Effector memory CD8-positive, alpha-beta T cell (primary cell): Measurements from ENCODE around the gene POPDC3.
"Not testable (repeated sequence)": the region's sequence is repeated elsewhere in the genome, so short reads cannot be mapped to it uniquely, and the experiment has no call there.

Experiments
- ATAC-seq: fragments of 150-1000 bp; cut with Tn5 transposase; replicated peaks from 2 replicates; pipeline ENCODE4 v1.10.0; 2021; ENCODE audit warnings: mild to moderate bottlenecking, moderate library complexity
- DNase-seq, 3 experiments: peaks; one replicate each; pipeline ENCODE4 v3.0.0; 2021
- H3K27ac Mint-ChIP-seq, 2 donors: one replicate each; pipeline ENCODE4 v1.8.0; 2022; ENCODE audit warnings: mild to moderate bottlenecking in 2 of 2, mixed read lengths in 2 of 2, moderate library complexity in 2 of 2
- H3K27me3 Mint-ChIP-seq, 2 donors: one replicate each; pipeline ENCODE4 v1.8.0; 2022; ENCODE audit warnings: mixed read lengths in 2 of 2
- H3K36me3 Mint-ChIP-seq: one replicate; pipeline ENCODE4 v1.8.0; 2022; ENCODE audit warnings: mild to moderate bottlenecking, moderate library complexity, mixed read lengths; ENCODE audit not compliant: insufficient read depth
- H3K4me1 Mint-ChIP-seq, 2 donors: one replicate each; pipeline ENCODE4 v1.8.0; 2022; ENCODE audit warnings: low read depth in 2 of 2, mixed read lengths in 2 of 2
- H3K4me3 Mint-ChIP-seq, 2 donors: one replicate each; pipeline ENCODE4 v1.8.0; 2022; ENCODE audit warnings: mild to moderate bottlenecking in 2 of 2, mixed read lengths in 2 of 2, moderate library complexity in 2 of 2
- H3K9me3 Mint-ChIP-seq, 2 donors: one replicate each; pipeline ENCODE4 v1.8.0; 2022; ENCODE audit warnings: mixed read lengths in 2 of 2
- total RNA-seq, 9 experiments: gene quantifications; one replicate each; lab custom pipeline; 2026; lab: John Stamatoyannopoulos, UW

POPDC3 gene, protein sequence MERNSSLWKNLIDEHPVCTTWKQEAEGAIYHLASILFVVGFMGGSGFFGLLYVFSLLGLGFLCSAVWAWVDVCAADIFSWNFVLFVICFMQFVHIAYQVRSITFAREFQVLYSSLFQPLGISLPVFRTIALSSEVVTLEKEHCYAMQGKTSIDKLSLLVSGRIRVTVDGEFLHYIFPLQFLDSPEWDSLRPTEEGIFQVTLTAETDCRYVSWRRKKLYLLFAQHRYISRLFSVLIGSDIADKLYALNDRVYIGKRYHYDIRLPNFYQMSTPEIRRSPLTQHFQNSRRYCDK
- total RNA-seq = 0 to 0.18 (median 0) reads per million in 9 experiments

DNA sequence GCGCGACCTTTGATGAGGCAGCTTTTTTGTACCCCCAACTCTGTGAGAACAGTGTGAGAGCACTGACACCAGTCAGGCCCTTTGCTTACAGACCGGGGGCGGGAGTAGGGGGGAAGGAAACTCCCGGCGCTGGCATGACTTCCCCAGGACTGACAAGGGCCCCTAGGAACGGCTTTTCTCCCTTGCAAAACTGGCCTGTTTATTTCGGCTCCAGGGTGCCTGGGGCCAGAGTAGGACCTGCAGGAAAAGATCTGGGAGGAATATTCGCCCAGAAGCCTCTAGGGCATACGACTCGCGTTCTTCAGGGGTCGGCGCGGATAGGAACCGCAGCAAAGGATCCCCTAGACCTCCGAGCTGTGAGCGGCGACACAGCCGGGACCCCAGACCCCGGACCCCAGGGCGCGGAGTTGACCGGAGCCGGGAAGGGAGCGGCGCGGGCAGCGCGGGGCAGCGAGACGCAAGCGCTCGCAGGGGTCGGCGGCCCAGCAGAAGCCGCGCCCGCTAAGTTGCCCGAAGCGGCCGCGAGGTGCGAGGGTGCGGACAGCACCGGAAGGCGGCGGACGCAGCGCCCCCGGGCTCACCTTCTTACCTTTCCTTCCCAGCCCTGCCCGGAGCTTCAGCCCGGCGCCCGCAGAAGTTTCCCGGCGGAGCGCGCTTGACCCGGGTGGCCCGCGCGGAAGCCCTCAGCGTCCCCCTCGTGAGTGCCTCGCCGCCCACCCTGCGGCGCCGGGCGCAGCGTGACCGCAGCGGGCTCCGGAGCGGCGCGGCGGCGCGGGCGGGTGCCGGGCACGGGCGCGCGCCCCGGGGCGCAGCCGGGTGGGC lies at the start of gene POPDC3:
Gene POPDC3 (minus strand): TSS at position 771 of the 822 bp plus-strand sequence. CDS start 18,105 bp downstream, outside the sequence.
- peaks cover 55 to 62% of the 10 kb centered on the region in 2 donors for H3K27me3 Mint-ChIP-seq

DNA sequence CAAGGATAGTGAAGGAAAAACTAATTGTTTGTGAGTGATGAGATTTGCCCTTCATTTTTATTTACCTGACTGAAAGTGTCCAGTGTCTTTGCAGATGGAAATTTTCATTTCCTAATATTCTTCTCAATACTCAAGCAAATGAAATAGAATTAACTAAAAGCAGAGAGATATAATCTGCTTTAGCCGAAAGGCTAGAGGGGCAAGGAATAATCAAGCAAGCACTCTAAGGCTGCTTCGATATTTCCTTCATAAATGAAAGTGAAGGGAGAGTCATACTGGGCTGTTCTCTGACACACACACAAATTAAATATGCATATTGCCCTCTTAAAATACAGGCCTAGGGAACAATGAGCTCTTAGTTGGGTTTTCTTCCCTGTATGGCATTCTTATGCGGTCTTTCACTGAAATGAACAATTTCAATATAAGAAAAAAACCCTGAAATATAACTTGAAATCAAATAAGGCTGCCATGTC lies 47.5 kb upstream of the POPDC3 start:
- H3K36me3 Mint-ChIP-seq = no peaks in the 10 kb centered on the region
- DNase-seq (no peak), ATAC-seq (no peak)
- H3K4me3 Mint-ChIP-seq = no peak overlapping the region
- no peaks in the 10 kb centered on the region for H3K9me3 Mint-ChIP-seq
- H3K27me3 Mint-ChIP-seq = peaks cover 45 to 82% of the 10 kb centered on the region in 2 donors
- H3K4me1 Mint-ChIP-seq = peaks cover 0 to 2% of the 10 kb centered on the region in 2 donors
- no peak overlapping the region for H3K27ac Mint-ChIP-seq

More for the DNA sequence above, at the start of gene POPDC3:
- H3K4me3 Mint-ChIP-seq = peak within 1 kb of the TSS; percentile 33 to 37
- H3K36me3 Mint-ChIP-seq = no peaks in the 10 kb centered on the region
- ATAC-seq = peak; percentile 7
- H3K9me3 Mint-ChIP-seq = no peaks in the 10 kb centered on the region
- H3K27ac Mint-ChIP-seq = no peak within 1 kb of the TSS
- peaks cover 2 to 4% of the 10 kb centered on the region in 2 donors for H3K4me1 Mint-ChIP-seq
- no peak for DNase-seq

DNA sequence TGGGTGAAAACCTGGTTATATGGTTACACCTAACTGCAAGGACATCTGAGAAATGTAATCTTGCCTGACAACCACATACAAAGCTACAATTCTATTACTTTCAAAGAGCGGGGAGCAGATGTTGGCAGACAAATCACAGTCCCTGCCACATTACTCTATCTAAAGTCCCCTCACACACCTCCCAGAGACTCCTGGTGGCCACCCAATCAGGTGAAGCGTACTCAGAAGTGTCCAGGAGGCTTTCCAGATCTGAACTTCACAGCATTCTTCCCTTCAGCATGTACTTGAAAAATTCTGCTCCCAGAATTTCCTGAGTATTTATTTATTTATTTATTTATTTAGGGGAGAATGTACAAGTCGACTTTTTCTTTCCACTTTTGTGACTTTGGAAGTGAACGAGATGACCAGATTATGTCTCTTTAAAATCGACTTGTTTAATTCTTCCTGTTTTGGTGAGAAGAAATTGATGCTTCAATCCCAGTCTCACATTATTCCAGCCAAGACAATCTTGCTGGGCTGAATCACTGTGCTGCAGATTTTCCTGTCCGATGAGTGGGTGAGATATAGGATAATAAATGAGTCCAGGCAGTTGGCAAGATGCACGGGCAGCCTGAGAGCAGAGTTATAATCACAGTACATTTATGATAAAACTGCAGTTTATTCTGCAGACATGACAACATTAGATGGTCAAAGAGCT lies 46.9 kb upstream of the POPDC3 start:
- ATAC-seq = no peak
- no peaks in the 10 kb centered on the region for H3K9me3 Mint-ChIP-seq
- no peak overlapping the region for H3K4me3 Mint-ChIP-seq
- H3K27me3 Mint-ChIP-seq = peaks cover 41 to 76% of the 10 kb centered on the region in 2 donors
- DNase-seq = no peak
- H3K36me3 Mint-ChIP-seq = no peaks in the 10 kb centered on the region
- H3K27ac Mint-ChIP-seq = no peak overlapping the region
- H3K4me1 Mint-ChIP-seq = peaks cover 0 to 2% of the 10 kb centered on the region in 2 donors

DNA sequence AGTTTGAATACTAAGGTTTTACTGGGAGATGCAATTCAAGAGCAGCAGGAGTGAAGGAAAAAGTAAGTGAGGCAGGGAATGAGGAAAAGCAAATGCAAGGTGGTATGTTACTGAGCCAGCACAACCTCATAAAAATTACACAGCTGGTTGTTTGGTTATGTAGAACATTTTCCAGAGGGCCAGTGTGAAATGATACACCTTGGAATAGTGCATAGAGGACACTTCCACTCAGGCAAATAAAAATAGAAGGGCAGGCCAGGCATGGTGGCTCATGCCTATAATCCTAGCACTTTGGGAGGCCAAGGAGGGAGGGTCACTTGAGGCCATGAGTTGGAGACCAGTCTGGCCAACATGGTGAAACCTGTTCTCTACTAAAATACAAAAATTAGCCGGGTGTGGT lies 43.4 kb upstream of the POPDC3 start:
- Mint-ChIP-seq H3K36me3 (no peaks in the 10 kb centered on the region), H3K27ac (no peak overlapping the region), H3K4me1 (no peaks in the 10 kb centered on the region), H3K4me3 (no peak overlapping the region), H3K27me3 (peaks cover 15 to 51% of the 10 kb centered on the region in 2 donors), H3K9me3 (no peaks in the 10 kb centered on the region)
- DNase-seq = no peak
- ATAC-seq = no peak

DNA sequence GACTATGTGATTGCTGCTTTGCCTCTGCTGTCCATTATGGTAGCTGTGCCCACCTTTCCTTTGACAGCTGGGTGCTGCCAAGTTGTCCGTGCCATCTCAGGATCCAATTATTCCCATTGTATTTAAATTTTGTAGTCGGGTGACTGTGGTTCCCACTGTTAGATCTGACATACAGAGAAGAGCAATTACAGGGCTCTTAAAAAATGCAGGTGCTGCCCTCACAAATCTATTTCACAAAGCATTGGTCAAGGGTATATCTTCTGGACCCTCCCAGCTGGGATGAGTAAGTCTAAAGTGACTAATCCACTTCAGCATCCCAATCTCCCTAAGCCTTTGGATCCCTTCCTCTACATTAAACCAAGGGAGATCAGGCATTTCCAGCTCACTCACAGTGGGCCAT lies 41.4 kb upstream of the POPDC3 start:
- not testable (repeated sequence) for H3K9me3 Mint-ChIP-seq, H3K36me3 Mint-ChIP-seq, H3K4me3 Mint-ChIP-seq, H3K27ac Mint-ChIP-seq, DNase-seq, ATAC-seq, H3K4me1 Mint-ChIP-seq
- peaks cover 21 to 54% of the 10 kb centered on the region in 2 donors for H3K27me3 Mint-ChIP-seq

DNA sequence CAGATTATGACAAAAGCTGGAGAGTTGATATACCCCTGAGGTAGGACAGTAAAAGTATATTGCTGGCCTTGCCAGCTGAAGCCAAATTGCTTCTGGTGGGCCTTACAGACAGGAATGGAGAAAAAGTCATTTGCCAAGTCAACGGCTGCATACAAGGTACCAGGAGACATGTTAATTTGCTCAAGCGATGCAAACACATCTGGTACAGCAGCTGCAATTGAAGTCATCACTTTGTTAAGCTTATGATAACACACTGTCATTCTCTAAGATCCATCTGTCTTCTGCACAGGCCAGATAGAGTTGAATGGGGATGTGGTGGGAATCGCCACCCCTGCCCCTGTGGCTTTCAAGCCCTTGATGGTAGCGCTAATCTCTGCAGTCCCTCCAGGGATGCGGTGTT lies 40.4 kb upstream of the POPDC3 start:
- no peak overlapping the region for H3K4me3 Mint-ChIP-seq
- H3K36me3 Mint-ChIP-seq = no peaks in the 10 kb centered on the region
- no peaks in the 10 kb centered on the region for H3K9me3 Mint-ChIP-seq
- DNase-seq (no peak), ATAC-seq (no peak)
- H3K27me3 Mint-ChIP-seq = peaks cover 21 to 53% of the 10 kb centered on the region in 2 donors
- no peaks in the 10 kb centered on the region for H3K4me1 Mint-ChIP-seq
- no peak overlapping the region for H3K27ac Mint-ChIP-seq

DNA sequence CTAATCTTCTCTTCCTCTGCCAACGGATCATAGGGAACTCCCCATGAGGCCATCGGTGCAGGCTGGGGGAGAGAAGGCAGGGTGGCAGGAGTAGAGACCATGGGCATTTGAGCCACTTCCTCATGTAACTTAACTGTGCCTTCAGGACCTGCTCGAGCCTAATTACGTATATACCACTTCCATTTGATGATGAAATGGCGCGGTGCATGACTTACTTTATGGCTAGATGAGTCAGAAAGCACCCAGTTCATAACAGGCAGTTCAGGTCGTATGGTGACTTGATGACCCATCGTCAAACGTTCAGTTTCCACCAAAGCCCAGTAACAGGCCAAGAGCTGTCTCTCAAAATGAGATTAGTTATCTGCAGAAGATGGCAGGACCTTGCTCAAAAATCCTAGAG lies 39.4 kb upstream of the POPDC3 start:
- not testable (repeated sequence) for ATAC-seq, H3K36me3 Mint-ChIP-seq, DNase-seq, H3K27ac Mint-ChIP-seq, H3K9me3 Mint-ChIP-seq, H3K4me1 Mint-ChIP-seq, H3K4me3 Mint-ChIP-seq
- peaks cover 18 to 44% of the 10 kb centered on the region in 2 donors for H3K27me3 Mint-ChIP-seq

DNA sequence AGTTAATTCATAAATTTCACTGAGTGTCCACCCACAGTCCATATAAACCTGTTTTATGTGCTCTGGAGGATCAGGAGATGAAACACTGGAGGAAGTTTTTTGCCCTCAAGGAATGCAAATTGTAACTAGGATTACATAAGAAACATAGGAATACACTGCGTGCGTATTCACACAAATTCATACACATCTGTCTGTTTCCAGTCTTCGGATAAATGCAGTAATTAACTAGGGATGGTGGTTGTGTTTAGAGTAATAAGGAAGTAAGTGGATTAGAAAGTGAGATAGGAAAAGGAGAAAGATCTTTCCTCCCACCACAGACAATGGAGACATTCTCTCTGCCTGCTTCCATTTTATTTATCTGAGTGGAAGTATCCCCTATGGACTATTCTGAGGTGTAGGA lies 35.7 kb upstream of the POPDC3 start:
- Mint-ChIP-seq H3K36me3 (no peaks in the 10 kb centered on the region), H3K27me3 (peaks cover 18 to 29% of the 10 kb centered on the region in 2 donors), H3K4me3 (no peak overlapping the region), H3K4me1 (no peaks in the 10 kb centered on the region), H3K9me3 (no peaks in the 10 kb centered on the region), H3K27ac (no peak overlapping the region)
- ATAC-seq (no peak), DNase-seq (no peak)

DNA sequence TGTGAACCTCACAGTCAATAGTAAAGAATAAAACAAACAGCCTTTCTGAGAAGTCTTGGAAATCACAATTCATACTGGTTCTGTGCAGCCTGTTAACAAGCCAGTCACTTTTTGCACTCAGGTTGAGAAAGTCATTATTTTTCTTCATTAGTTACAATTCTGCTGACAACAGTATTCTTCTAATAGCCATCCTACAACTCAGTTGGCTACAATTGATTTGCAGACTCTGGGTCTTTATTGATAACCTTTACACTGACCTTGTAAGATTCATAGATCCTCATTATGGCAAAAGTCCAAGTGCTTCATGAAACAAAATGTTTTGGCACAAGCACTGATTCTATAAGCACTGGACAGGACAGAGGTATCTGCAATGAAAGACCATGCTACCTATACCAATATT lies 34.9 kb upstream of the POPDC3 start:
- no peaks in the 10 kb centered on the region for H3K4me1 Mint-ChIP-seq
- H3K27me3 Mint-ChIP-seq = peaks cover 18 to 33% of the 10 kb centered on the region in 2 donors
- H3K27ac Mint-ChIP-seq = no peak overlapping the region
- DNase-seq (no peak), ATAC-seq (no peak)
- H3K9me3 Mint-ChIP-seq = no peaks in the 10 kb centered on the region
- no peak overlapping the region for H3K4me3 Mint-ChIP-seq
- no peaks in the 10 kb centered on the region for H3K36me3 Mint-ChIP-seq

DNA sequence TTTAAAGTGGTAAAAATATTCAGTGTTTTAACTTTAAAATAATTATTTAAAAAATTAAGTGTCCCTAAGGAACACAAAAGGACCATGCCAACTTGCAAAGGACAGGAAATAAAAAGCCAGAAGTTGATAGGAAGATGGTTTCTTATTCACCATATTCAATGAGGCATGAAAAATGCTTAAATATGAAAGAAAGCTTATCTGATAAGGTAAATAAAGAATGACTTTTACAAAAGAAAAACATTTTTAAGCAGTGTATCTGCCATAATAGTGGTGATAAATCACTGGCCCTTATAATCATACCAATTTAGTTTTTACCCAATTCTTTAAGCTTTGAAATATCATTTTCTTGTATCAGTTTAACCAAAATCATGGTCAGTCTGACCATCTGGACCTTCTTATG lies 33.5 kb upstream of the POPDC3 start:
- Mint-ChIP-seq H3K27ac (no peak overlapping the region), H3K4me3 (no peak overlapping the region), H3K4me1 (no peaks in the 10 kb centered on the region), H3K36me3 (no peaks in the 10 kb centered on the region), H3K9me3 (no peaks in the 10 kb centered on the region), H3K27me3 (peaks cover 25 to 26% of the 10 kb centered on the region in 2 donors)
- ATAC-seq (no peak), DNase-seq (no peak)

DNA sequence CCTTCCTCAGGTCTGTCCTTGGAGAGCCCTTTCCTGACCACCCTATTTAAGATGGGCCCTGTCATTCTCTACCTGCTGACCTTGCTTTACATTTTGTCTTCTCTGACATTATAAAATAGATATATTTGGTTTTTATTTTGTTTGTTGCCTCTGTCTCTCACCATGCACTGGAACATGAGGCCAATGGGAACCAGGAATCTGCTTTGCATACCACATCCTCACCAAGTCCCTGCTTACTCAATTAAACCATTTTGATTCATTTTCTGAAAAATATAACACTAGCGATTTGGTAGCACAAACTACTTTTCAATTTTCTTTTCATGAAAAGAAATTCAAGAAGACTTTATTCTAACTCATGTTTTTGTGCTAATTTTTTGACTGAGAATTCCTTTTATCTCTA lies 32.8 kb upstream of the POPDC3 start:
- no peak overlapping the region for H3K4me3 Mint-ChIP-seq
- ATAC-seq (no peak), DNase-seq (no peak)
- no peak overlapping the region for H3K27ac Mint-ChIP-seq
- H3K27me3 Mint-ChIP-seq = peaks cover 21 to 26% of the 10 kb centered on the region in 2 donors
- H3K9me3 Mint-ChIP-seq = no peaks in the 10 kb centered on the region
- no peaks in the 10 kb centered on the region for H3K4me1 Mint-ChIP-seq
- H3K36me3 Mint-ChIP-seq = no peaks in the 10 kb centered on the region

DNA sequence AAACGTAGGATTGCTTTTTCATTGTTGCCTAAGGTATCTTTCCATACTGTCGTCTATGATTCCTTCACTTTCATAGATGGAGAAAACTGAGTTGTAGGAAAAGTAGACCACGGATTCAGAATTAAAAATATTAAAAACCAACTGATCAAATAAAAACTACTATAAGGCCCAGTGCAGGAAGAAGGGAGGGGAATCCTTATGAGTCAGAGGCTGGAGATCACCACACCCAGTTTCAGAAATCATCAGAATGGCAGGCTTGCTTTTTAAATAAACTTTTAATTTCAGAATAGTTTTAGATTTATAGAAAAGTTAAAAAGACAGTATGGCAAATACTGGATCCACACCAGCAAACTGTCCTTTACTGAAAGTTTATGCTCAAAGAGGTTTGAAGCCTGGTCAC lies 32.0 kb upstream of the POPDC3 start:
- no peak overlapping the region for H3K27ac Mint-ChIP-seq
- no peaks in the 10 kb centered on the region for H3K4me1 Mint-ChIP-seq
- no peaks in the 10 kb centered on the region for H3K36me3 Mint-ChIP-seq
- no peaks in the 10 kb centered on the region for H3K9me3 Mint-ChIP-seq
- H3K4me3 Mint-ChIP-seq = no peak overlapping the region
- H3K27me3 Mint-ChIP-seq = peaks cover 19 to 22% of the 10 kb centered on the region in 2 donors
- ATAC-seq (no peak), DNase-seq (no peak)

DNA sequence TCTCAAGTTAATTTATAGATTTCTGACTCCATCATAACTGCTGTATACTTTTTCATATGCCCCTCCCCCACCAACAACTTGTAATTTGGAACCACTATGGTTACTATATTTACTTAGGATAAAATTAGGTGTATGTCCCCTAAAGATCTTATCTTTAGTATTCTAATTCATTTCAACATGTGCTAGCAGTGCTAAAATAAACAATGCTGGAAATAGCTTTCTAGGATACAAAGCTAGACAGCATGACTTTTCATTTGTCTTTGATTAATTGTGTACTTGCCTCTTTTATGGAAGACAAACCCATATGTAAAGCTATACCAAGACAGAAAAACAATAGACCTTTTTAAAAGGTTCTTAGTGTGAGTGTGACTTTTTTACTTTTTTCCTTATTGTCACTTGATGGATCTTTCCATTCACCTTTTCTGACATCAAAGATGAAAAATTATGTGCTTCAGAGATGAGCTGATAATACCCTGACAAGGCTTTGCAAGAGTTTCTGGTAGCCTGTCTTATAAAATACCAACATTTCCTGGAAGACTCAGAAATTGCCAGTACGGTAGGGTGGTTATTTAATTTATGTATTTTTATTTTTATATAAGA lies 31.2 kb upstream of the POPDC3 start:
- Mint-ChIP-seq H3K27me3 (peaks cover 24% of the 10 kb centered on the region in 2 donors), H3K36me3 (no peaks in the 10 kb centered on the region), H3K9me3 (no peaks in the 10 kb centered on the region), H3K4me3 (no peak overlapping the region), H3K4me1 (no peaks in the 10 kb centered on the region), H3K27ac (no peak overlapping the region)
- no peak for ATAC-seq
- no peak for DNase-seq
